GM10266 (cell line): Measurements from ENCODE around the gene NAA35.

Experiments
- DNase-seq: peaks from one replicate; pipeline ENCODE4 v3.0.0; 2012; ENCODE audit errors: extremely low spot score
- CTCF ChIP-seq: IDR thresholded peaks from 2 replicates; pipeline ENCODE4 v1.5.1; 2012; ENCODE audit warnings: mild to moderate bottlenecking, low read depth; ENCODE audit not compliant: control insufficient read depth, insufficient read depth; ENCODE audit errors: missing control alignments

NAA35 gene

GRCh38 chr9:85940275-85940831 is 593 bp upstream of the NAA35 start:
- no peak for TF ChIP-seq CTCF
- no peak for DNase-seq

DNA sequence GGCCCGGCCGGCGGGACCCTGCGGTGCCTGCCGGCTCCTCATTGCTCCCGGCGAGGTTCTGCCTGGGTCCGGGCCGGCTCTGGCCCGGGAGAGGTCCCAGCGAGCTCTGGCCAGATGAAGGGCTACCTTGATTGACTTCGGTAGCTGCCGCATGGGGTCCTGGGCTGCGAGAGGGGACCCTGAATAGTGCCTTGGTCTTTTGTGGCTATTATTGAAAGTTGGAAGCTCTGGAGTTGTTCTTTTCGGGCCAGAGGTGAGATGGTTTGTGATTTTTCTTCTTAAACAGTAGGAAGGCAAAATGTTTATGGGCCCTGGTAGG is 635 bp downstream of the NAA35 start:
- DNase-seq: no peak
- no peak for TF ChIP-seq CTCF

GRCh38 chr9:85941966-85942912 is 1.3 kb downstream of the NAA35 start:
- no peak for DNase-seq
- no peak for TF ChIP-seq CTCF

- no peak for TF ChIP-seq CTCF
- no peak for DNase-seq
Observed at GRCh38 chr9:85942913-85943709, 2.2 kb downstream of the NAA35 start.

DNA sequence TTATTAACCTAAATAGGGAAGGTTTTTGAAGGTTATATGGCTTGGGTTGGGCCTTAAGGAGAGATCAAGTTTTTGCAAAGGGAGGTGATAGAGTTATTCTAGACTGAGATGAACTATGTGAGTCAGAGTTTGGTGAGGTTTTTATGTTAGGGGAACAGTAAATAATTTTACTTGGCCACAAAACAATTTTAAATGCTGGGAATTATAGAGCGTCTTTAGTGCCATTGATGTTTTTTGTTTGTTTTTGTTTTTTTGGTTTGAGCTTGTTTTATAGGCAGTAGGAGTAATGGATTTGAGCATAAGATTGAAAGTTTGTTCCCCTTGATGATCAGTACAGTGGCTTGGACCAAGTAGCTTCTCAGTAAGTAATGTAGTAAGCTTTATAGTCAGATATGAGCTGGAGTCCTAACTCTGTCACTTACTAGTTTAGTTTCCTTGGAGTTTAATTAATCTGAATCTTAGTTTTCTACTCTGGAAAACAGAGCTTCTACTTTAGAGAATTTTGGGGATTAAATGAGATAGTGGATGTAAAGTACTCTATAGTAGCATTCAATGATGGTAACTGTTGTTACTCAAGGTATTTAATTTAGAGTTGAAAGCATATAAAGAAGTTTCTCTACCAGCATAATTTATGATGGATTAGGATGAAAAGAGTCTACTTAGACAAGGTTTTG is 2.9 kb downstream of the NAA35 start:
- no peak for TF ChIP-seq CTCF
- no peak for DNase-seq

DNA sequence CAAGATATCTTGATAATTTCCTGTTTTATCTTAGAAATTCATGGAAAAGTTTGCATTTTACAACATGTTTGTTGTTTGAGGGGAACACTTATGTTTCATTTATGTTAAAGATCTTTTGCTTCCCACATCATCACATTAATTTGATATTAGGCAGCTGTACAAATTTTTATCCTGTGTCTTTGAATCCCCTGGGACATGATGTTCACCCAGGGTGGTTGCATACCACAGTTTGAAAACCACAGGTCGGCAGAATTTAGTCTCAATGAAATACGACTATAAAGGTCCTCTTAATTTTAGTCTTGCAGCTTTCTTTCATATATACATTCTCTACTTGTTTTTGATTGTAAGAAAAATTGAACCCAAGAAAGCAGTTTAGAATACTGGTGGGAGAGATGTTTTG is 3.7 kb downstream of the NAA35 start:
- no peak for TF ChIP-seq CTCF
- no peak for DNase-seq
